Endothelial cell (in vitro differentiated cells): ENCODE measurements around the gene CEP85. TPM values are rescaled to one million over a fixed set of nuclear protein-coding genes. Genes with fewer than 3 reads are reported as not detected.

Source experiments
- DNase-seq: peaks from one replicate; pipeline ENCODE4 v3.0.0; 2021; ENCODE audit warnings: low spot score
- H3K27ac Mint-ChIP-seq: one replicate; pipeline ENCODE4 v1.8.0; 2021; ENCODE audit warnings: mixed read lengths, inconsistent platforms; ENCODE audit not compliant: unreplicated experiment
- H3K27me3 Mint-ChIP-seq: one replicate; pipeline ENCODE4 v1.8.0; 2021; ENCODE audit warnings: mild to moderate bottlenecking, moderate library complexity, mixed read lengths, inconsistent platforms; ENCODE audit not compliant: unreplicated experiment
- H3K36me3 Mint-ChIP-seq: one replicate; pipeline ENCODE4 v1.8.0; 2021; ENCODE audit warnings: mild to moderate bottlenecking, low read depth, mixed read lengths, inconsistent platforms; ENCODE audit not compliant: unreplicated experiment
- H3K4me1 Mint-ChIP-seq: one replicate; pipeline ENCODE4 v1.8.0; 2021; ENCODE audit warnings: mild to moderate bottlenecking, mixed read lengths, inconsistent platforms; ENCODE audit not compliant: unreplicated experiment
- H3K4me3 Mint-ChIP-seq: one replicate; pipeline ENCODE4 v1.8.0; 2021; ENCODE audit warnings: mild to moderate bottlenecking, mixed read lengths, inconsistent platforms; ENCODE audit not compliant: unreplicated experiment
- H3K9me3 Mint-ChIP-seq: one replicate; pipeline ENCODE4 v1.8.0; 2021; ENCODE audit warnings: mixed read lengths, inconsistent platforms; ENCODE audit not compliant: unreplicated experiment
- total RNA-seq: library from RNA; stranded (reverse); fragmentation: NEBNext Ultra II Directional; extraction: Animal tissue kit (Norgen Biotek cat#: 25700); gene quantifications from one replicate; pipeline ENCODE4 v1.2.1, GENCODE V29; 2021; ENCODE audit not compliant: unreplicated experiment
- TF ChIP-seq, protein P1 (sequence below): fragments of 200-600 bp; sonication (generic); IDR thresholded peaks from one replicate; pipeline ENCODE4 v1.5.0; 2021; ENCODE audit warnings: antibody characterized with exemption; ENCODE audit not compliant: unreplicated experiment

CEP85 gene
- total RNA-seq, 1 donor from 2014 or later, result 9.7 TPM

DNA sequence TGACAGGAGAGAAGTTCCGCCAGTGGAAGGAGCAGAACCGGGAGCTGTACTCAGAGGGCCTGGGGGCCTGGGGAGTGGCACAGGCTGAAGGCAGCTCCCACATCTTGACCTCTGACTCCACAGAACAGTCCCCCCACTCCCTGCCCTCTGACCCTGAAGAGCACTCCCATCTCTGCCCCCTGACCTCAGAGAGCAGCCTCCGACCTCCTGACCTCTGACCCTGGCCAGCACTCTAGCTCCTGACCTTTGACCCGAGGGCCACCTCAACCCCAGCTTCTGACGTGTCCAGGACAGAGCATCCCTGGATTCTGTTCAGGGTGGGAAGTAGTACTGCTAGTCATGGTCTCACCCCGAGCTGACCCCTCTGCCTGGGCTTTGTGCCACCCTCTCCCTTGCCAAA is 44.7 kb upstream of the CEP85 start:
- Mint-ChIP-seq H3K4me1 (no peaks in the 10 kb centered on the region), H3K36me3 (peaks cover 10% of the 10 kb centered on the region), H3K27me3 (no peaks in the 10 kb centered on the region), H3K27ac (no peak overlapping the region), H3K4me3 (peak overlapping the region; percentile 54), H3K9me3 (no peaks in the 10 kb centered on the region)
- no peak for DNase-seq
- TF ChIP-seq, protein P1, sequence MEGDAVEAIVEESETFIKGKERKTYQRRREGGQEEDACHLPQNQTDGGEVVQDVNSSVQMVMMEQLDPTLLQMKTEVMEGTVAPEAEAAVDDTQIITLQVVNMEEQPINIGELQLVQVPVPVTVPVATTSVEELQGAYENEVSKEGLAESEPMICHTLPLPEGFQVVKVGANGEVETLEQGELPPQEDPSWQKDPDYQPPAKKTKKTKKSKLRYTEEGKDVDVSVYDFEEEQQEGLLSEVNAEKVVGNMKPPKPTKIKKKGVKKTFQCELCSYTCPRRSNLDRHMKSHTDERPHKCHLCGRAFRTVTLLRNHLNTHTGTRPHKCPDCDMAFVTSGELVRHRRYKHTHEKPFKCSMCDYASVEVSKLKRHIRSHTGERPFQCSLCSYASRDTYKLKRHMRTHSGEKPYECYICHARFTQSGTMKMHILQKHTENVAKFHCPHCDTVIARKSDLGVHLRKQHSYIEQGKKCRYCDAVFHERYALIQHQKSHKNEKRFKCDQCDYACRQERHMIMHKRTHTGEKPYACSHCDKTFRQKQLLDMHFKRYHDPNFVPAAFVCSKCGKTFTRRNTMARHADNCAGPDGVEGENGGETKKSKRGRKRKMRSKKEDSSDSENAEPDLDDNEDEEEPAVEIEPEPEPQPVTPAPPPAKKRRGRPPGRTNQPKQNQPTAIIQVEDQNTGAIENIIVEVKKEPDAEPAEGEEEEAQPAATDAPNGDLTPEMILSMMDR, result no peak

- Mint-ChIP-seq H3K27ac (no peak overlapping the region), H3K9me3 (no peaks in the 10 kb centered on the region), H3K27me3 (no peaks in the 10 kb centered on the region), H3K36me3 (peaks cover 10% of the 10 kb centered on the region), H3K4me3 (peak overlapping the region; percentile 54), H3K4me1 (no peaks in the 10 kb centered on the region)
- DNase-seq, result no peak
- TF ChIP-seq, protein P1, result no peak
These were observed 44.2 kb upstream of the CEP85 start for GRCh38 chr1:26189751-26190275.

- Mint-ChIP-seq H3K27ac (no peak within 1 kb of the TSS), H3K9me3 (no peaks in the 10 kb centered on the region), H3K4me1 (no peaks in the 10 kb centered on the region), H3K36me3 (peaks cover 10% of the 10 kb centered on the region), H3K4me3 (peak within 1 kb of the TSS; percentile 54), H3K27me3 (no peaks in the 10 kb centered on the region)
- TF ChIP-seq, protein P1, result no peak
- DNase-seq, result peak; percentile 60
These were observed 43.5 kb upstream of the CEP85 start, which contains the start of gene CATSPER4 for GRCh38 chr1:26190373-26190987. CATSPER4 (plus strand) TSS chr1:26190602; CDS start chr1:26190628, 26 bp downstream.

DNA sequence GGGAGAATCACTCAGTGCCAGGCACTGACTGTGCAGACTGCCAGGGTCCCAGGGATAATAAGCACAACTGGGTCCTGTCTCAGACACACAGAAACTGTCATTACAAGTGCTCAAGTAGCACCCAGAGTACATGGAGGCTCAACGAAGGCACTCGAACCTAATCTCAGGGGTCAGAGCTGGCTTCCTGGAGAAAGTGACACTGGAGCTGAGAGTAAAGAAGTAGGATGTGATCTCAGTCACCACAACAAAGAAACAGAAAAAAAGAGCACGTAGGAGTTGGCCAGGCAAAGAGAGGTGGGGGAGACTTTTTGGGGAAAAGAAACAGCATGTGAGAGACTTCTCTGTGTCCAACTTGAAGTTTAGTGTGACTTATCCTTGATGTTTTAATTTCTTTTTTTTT is 42.3 kb upstream of the CEP85 start:
- Mint-ChIP-seq H3K9me3 (no peaks in the 10 kb centered on the region), H3K27me3 (no peaks in the 10 kb centered on the region), H3K4me3 (no peak overlapping the region), H3K36me3 (peaks cover 5% of the 10 kb centered on the region), H3K4me1 (no peaks in the 10 kb centered on the region), H3K27ac (no peak overlapping the region)
- TF ChIP-seq, protein P1, result no peak
- DNase-seq, result no peak

DNA sequence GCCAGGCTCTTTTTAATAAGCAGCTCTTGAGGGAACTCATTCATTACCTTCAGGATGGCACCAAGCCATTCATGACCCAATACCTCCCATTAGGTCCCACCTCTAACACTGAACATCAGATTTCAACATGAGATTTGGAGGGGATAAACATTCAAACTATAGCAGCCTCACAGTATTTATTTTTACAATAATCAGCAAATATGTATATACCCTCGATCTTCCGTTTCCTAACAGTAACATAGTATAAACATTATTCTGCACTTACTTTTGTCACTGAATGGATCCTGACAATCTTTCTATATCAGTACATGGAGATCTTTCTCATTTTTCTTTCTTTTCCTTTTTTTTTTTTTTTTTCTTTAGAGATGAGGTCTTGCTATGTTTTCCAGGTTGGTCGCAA is 38.2 kb upstream of the CEP85 start:
- TF ChIP-seq, protein P1, result no peak
- Mint-ChIP-seq H3K4me1 (no peaks in the 10 kb centered on the region), H3K4me3 (no peak overlapping the region), H3K36me3 (no peaks in the 10 kb centered on the region), H3K9me3 (no peaks in the 10 kb centered on the region), H3K27me3 (peaks cover 3% of the 10 kb centered on the region), H3K27ac (no peak overlapping the region)
- DNase-seq, result no peak
